Measurements from ENCODE around the gene CPNE6. TPM values are rescaled to one million over a fixed set of nuclear protein-coding genes. Genes with fewer than 3 reads are reported as not detected.
A peak's percentile ranks its signal among the peaks of the same experiment; 100 is the strongest.

The CPNE6 gene
- total and polyA plus RNA-seq, 12 donors = 0.12 to 0.64 (median 0.41) TPM; not detected in 8

- WGBS, 2 donors = 72 to 77% methylated on average over 3 of the region's 3 CpGs
- DNase-seq (no peak), ATAC-seq (no peak)
- H3K27me3 ChIP-seq = peaks cover 0 to 39% (median 15%) of the 10 kb centered on the region in 7 donors
- no peaks in the 10 kb centered on the region for H3K36me3 ChIP-seq
- TF ChIP-seq, protein P1, sequence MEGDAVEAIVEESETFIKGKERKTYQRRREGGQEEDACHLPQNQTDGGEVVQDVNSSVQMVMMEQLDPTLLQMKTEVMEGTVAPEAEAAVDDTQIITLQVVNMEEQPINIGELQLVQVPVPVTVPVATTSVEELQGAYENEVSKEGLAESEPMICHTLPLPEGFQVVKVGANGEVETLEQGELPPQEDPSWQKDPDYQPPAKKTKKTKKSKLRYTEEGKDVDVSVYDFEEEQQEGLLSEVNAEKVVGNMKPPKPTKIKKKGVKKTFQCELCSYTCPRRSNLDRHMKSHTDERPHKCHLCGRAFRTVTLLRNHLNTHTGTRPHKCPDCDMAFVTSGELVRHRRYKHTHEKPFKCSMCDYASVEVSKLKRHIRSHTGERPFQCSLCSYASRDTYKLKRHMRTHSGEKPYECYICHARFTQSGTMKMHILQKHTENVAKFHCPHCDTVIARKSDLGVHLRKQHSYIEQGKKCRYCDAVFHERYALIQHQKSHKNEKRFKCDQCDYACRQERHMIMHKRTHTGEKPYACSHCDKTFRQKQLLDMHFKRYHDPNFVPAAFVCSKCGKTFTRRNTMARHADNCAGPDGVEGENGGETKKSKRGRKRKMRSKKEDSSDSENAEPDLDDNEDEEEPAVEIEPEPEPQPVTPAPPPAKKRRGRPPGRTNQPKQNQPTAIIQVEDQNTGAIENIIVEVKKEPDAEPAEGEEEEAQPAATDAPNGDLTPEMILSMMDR (IDR thresholded peaks at IDR 0.05) = no peak
- no peaks in the 10 kb centered on the region for H3K9me3 ChIP-seq
- no peak overlapping the region for H3K4me3 ChIP-seq
- no peak overlapping the region for H3K27ac ChIP-seq
- intact Hi-C loops (cut with DNase I) = no loop called here
- peaks cover 0 to 12% (median 6%) of the 10 kb centered on the region in 9 donors for H3K4me1 ChIP-seq
Observed at GRCh38 chr14:24078146-24078545, 6.8 kb downstream of the CPNE6 start.

DNA sequence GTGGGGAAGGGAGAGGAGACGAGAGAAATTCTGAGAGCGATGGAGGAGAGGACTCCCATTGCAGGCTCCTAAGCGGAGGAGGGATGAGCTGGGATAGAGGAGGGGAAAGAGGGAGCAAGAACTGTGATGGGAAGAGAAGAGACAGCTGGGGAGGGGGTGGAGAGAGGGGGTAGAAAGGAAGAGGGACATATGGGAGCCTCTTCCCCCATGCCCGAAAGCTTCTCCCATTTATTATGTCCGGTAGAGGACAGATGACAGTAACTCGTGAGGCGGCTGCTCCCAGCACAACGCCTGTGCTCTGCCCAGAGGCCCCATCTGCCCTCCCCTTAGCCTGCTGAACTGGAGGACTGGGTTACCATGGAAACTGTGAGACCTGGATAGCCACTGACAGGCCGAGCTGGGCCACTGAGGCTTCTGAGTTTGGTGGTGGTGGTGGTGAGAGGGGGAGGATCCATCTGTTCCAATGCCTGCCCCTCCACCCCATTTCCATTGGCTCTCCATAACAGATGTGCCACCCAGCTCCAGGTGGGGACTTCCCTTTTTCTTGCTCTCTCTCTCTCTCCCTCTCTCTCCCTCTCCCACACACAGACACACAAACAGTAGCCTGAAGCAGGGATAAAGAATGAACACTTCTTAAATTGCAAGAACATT is 8.3 kb downstream of the CPNE6 start:
- Histone ChIP-seq H3K9me3 (no peaks in the 10 kb centered on the region), H3K4me1 (peaks cover 0 to 12% (median 6%) of the 10 kb centered on the region in 9 donors), H3K27ac (no peak overlapping the region), H3K4me3 (no peak overlapping the region), H3K27me3 (peaks cover 0 to 39% (median 7%) of the 10 kb centered on the region in 7 donors), H3K36me3 (no peaks in the 10 kb centered on the region)
- TF ChIP-seq, protein P1 (IDR thresholded peaks at IDR 0.05) = no peak
- intact Hi-C loops (cut with DNase I) = loop anchor here in 1 of 10 donors (10.0 kb wide), 1 partner anchor 95 kb away; the partner anchor contains the start of gene DHRS4L2
- no peak for DNase-seq
- WGBS, 2 donors = 90 to 95% methylated on average over 9 of the region's 9 CpGs
- no peak for ATAC-seq

GRCh38 chr14:24080142-24080530 is 8.8 kb downstream of the CPNE6 start:
- Histone ChIP-seq H3K36me3 (no peaks in the 10 kb centered on the region), H3K27me3 (peaks cover 0 to 39% (median 7%) of the 10 kb centered on the region in 7 donors), H3K27ac (no peak overlapping the region), H3K4me3 (no peak overlapping the region), H3K4me1 (peaks cover 0 to 12% (median 6%) of the 10 kb centered on the region in 9 donors), H3K9me3 (no peaks in the 10 kb centered on the region)
- ATAC-seq = no peak
- 82 to 86% methylated on average over 6 of the region's 6 CpGs for WGBS, 2 donors
- DNase-seq = no peak
- intact Hi-C loops (cut with DNase I) = loop anchor here in 1 of 10 donors (10.0 kb wide), 1 partner anchor 95 kb away; the partner anchor contains the start of gene DHRS4L2
- TF ChIP-seq, protein P1 (IDR thresholded peaks at IDR 0.05) = no peak

- ATAC-seq (peak; percentile 61 to 80 (median 75)), DNase-seq (peak; percentile 31 to 48)
- WGBS, 2 donors = 0 to 1% methylated on average over 66 to 74 of the region's 74 CpGs
- Histone ChIP-seq H3K4me1 (peaks cover 0 to 12% (median 6%) of the 10 kb centered on the region in 9 donors), H3K36me3 (no peaks in the 10 kb centered on the region), H3K27ac (peak overlapping the region in 5 of 10 donors; percentile 18 to 77 (median 45)), H3K27me3 (peaks cover 0 to 39% (median 4%) of the 10 kb centered on the region in 7 donors), H3K9me3 (no peaks in the 10 kb centered on the region), H3K4me3 (peak overlapping the region; percentile 8 to 64 (median 60))
- intact Hi-C loops (cut with DNase I) = loop anchor here in 1 of 10 donors (10.0 kb wide), 1 partner anchor 96 kb away; the partner anchor contains the start of gene DHRS4L2
- TF ChIP-seq, protein P1 (IDR thresholded peaks at IDR 0.05) = no peak
Observed at GRCh38 chr14:24080888-24081738, 9.8 kb downstream of the CPNE6 start.

Measured in heart right ventricle (tissue), 16 donors.